Endothelial cell of umbilical vein (primary cell): ENCODE results near the gene KLHL5. TPM values are rescaled to one million over a fixed set of nuclear protein-coding genes. Genes with fewer than 3 reads are reported as not detected.

Source experiments
- BruUV-seq: library from RNA; stranded (reverse); fragments of 400-500 nt; replicated peaks from 2 replicates; lab custom pipeline; 2021; lab: Mats Ljungman, UMichigan
- CTCF ChIA-PET: fragments of 300-600, 350-600 bp; sonication (Branson Sonifier 250); formaldehyde crosslinking; loops from one replicate; lab custom pipeline; 2021; ENCODE audit warnings: antibody characterized with exemption, inconsistent platforms; lab: Charles Lee
- POLR2A ChIA-PET: fragments of 300-600, 350-600 bp; sonication (Branson Sonifier 250); formaldehyde crosslinking; loops from one replicate; lab custom pipeline; 2021; ENCODE audit warnings: antibody characterized with exemption, inconsistent platforms; lab: Charles Lee
- DNase-seq: peaks from one replicate; pipeline ENCODE4 v3.0.0-alpha.2; 2011; ENCODE audit warnings: low read depth, low spot score
- FAIRE-seq: peaks from 2 replicates; lab custom pipeline; 2011; peaks lifted over from hg19 to GRCh38; lab: Jason Lieb, UNC
- H2AFZ ChIP-seq: 2 replicates; pipeline ENCODE4 v1.6.0; 2012; ENCODE audit warnings: low read depth, low read length, control low read depth, inconsistent platforms
- H3K27ac ChIP-seq: 2 replicates; pipeline ENCODE4 v1.5.1; 2011; ENCODE audit warnings: low read depth, mild to moderate bottlenecking, control low read depth, low read length, moderate library complexity; ENCODE audit not compliant: insufficient read depth
- H3K27me3 ChIP-seq, 2 experiments: 2 replicates each; pipeline versions ENCODE4 v1.6.0 to v1.6.1; 2011; ENCODE audit warnings: low read length in 2 of 2, mixed read lengths in 1 of 2; ENCODE audit not compliant: control insufficient read depth in 2 of 2, insufficient read depth in 2 of 2
- H3K36me3 ChIP-seq, 2 experiments: 2 replicates in 1 of 2; 3 replicates in 1 of 2; pipeline ENCODE4 v1.5.1; 2011; ENCODE audit warnings: low read length in 2 of 2, mild to moderate bottlenecking in 1 of 2, moderate library complexity in 1 of 2; ENCODE audit not compliant: control insufficient read depth in 2 of 2, insufficient read depth in 2 of 2; ENCODE audit errors: extremely low read depth in 1 of 2
- H3K4me1 ChIP-seq: 3 replicates; pipeline ENCODE4 v1.5.1; 2011; ENCODE audit warnings: mild to moderate bottlenecking, low read length; ENCODE audit not compliant: control insufficient read depth, insufficient read depth; ENCODE audit errors: extremely low read depth
- H3K4me2 ChIP-seq: 2 replicates; pipeline ENCODE4 v1.6.1; 2011; ENCODE audit warnings: low read length, control low read depth, mixed read lengths; ENCODE audit not compliant: insufficient read depth
- H3K4me3 ChIP-seq, 3 experiments: fragments of 200-600 bp in 1 of 3; sonication (generic), shearing (Covaris generic) in 1 of 3; replicated peaks in 1 of 3; 2 replicates each; pipeline ENCODE4 v1.5.1; 2011 to 2016; ENCODE audit warnings: control low read depth in 3 of 3, low read length in 3 of 3, mild to moderate bottlenecking in 2 of 3, inconsistent platforms in 1 of 3, low read depth in 1 of 3, moderate library complexity in 1 of 3; ENCODE audit not compliant: insufficient read depth in 1 of 3
- H3K79me2 ChIP-seq: 2 replicates; pipeline ENCODE4 v1.6.0; 2012; ENCODE audit warnings: low read length, inconsistent platforms; ENCODE audit not compliant: control insufficient read depth, insufficient read depth
- H3K9ac ChIP-seq: replicated peaks from 2 replicates; pipeline ENCODE3; 2011; ENCODE audit warnings: low read length, control low read depth; ENCODE audit not compliant: insufficient read depth; ENCODE audit errors: extremely low read depth
- H3K9me1 ChIP-seq: replicated peaks from 3 replicates; pipeline ENCODE4 v1.6.0; 2011; ENCODE audit warnings: mild to moderate bottlenecking, low read length; ENCODE audit not compliant: control insufficient read depth, insufficient read depth; ENCODE audit errors: extremely low read depth
- H3K9me3 ChIP-seq: replicated peaks from 2 replicates; pipeline ENCODE4 v1.5.1; 2012; ENCODE audit warnings: low read length, inconsistent platforms; ENCODE audit not compliant: control insufficient read depth, insufficient read depth
- H4K20me1 ChIP-seq: replicated peaks from 2 replicates; pipeline ENCODE3; 2011; ENCODE audit warnings: mild to moderate bottlenecking, low read length; ENCODE audit not compliant: control insufficient read depth, insufficient read depth; ENCODE audit errors: extremely low read depth
- CTCF ChIP-seq, 2 donors: IDR thresholded peaks; 1 replicate in 1 of 2; 2 replicates in 1 of 2; pipeline ENCODE4 v1.5.1; 2011; ENCODE audit warnings: low read length in 2 of 2, mild to moderate bottlenecking in 2 of 2, moderate library complexity in 2 of 2, control low read depth in 1 of 2, inconsistent platforms in 1 of 2, low read depth in 1 of 2; ENCODE audit not compliant: insufficient read depth in 1 of 2; ENCODE audit errors: extremely low read depth in 1 of 2
- EZH2 ChIP-seq: IDR thresholded peaks from 2 replicates; pipeline ENCODE4 v1.6.1; 2012; ENCODE audit warnings: borderline replicate concordance, low read depth, mild to moderate bottlenecking, moderate library complexity, low read length, inconsistent platforms; ENCODE audit not compliant: severe bottlenecking
- FOS ChIP-seq: IDR thresholded peaks from 2 replicates; pipeline ENCODE4 v1.6.1; 2011; ENCODE audit warnings: mild to moderate bottlenecking, low read length, moderate library complexity, borderline replicate concordance; ENCODE audit not compliant: insufficient read depth
- GATA2 ChIP-seq: IDR thresholded peaks from 2 replicates; pipeline ENCODE4 v1.7.0; 2011; ENCODE audit warnings: low read depth, mild to moderate bottlenecking, moderate library complexity, mixed read lengths, low read length; ENCODE audit not compliant: insufficient read length, insufficient read depth
- JUN ChIP-seq: IDR thresholded peaks from 2 replicates; pipeline ENCODE4 v1.6.1; 2011; ENCODE audit warnings: borderline replicate concordance, low read depth; ENCODE audit not compliant: insufficient read length, insufficient read depth
- MAX ChIP-seq: IDR thresholded peaks from 2 replicates; pipeline ENCODE4 v1.6.1; 2011; ENCODE audit not compliant: insufficient read depth, insufficient read length
- MYC ChIP-seq: IDR thresholded peaks from one replicate; pipeline ENCODE4 v1.6.1; 2011; ENCODE audit warnings: mild to moderate bottlenecking, low read depth, low read length
- POLR2A ChIP-seq: IDR thresholded peaks from 2 replicates; pipeline ENCODE4 v1.6.1; 2012; ENCODE audit warnings: low read depth, mild to moderate bottlenecking, control low read depth, low read length
- POLR2AphosphoS5 ChIP-seq: IDR thresholded peaks from 2 replicates; pipeline ENCODE4 v1.6.1; 2012; ENCODE audit warnings: low read depth, mild to moderate bottlenecking, control low read depth, low read length, moderate library complexity; ENCODE audit not compliant: insufficient read depth
- dilution Hi-C: fragments of 300-500 bp; cut with MboI; formaldehyde crosslinking; loops from one replicate; pipeline ENCODE4 v1.15.0; 2019; ENCODE audit warnings: low sequenced_read_pairs; ENCODE audit not compliant: extremely low pct_ligation_motif_present
- intact Hi-C: fragments of 100-400 bp; cut with micrococcal nuclease; formaldehyde crosslinking; loops from one replicate; pipeline ENCODE4 v1.10.0; 2022
- polyA plus RNA-seq, 4 experiments: library from polyadenylated mRNA; depleted of rRNA in 3 of 4; stranded (reverse) in 3 of 4; unstranded in 1 of 4; fragments of >200 nt; gene quantifications; 2 replicates each; pipeline versions ENCODE4 v1.2.1 to v1.2.3, GENCODE V29; 2011 to 2012; ENCODE audit warnings: missing spikeins in 1 of 4
- total RNA-seq: library from RNA; stranded (reverse); gene quantifications from 2 replicates; pipeline ENCODE4 v1.2.3, GENCODE V29; 2021

Gene KLHL5
- total and polyA plus RNA-seq, 2 donors (not counting 3 experiments of a cell fraction or from before 2014, with no cell fraction given) = 32.2 to 54.6 TPM

GRCh38 chr4:39103291-39103690 is 41.3 kb downstream of the KLHL5 start:
- TF ChIP-seq POLR2AphosphoS5 = no peak
- TF ChIP-seq JUN = no peak
- TF ChIP-seq GATA2 = no peak
- Histone ChIP-seq H3K4me3 (no peak overlapping the region), H3K4me1 (no peaks in the 10 kb centered on the region), H3K4me2 (no peak overlapping the region), H4K20me1 (no peaks in the 10 kb centered on the region), H3K9ac (no peak overlapping the region), H3K27ac (no peak overlapping the region), H3K9me1 (no peaks in the 10 kb centered on the region), H2AFZ (no peak overlapping the region), H3K27me3 (no peaks in the 10 kb centered on the region), H3K9me3 (no peaks in the 10 kb centered on the region), H3K79me2 (no peaks in the 10 kb centered on the region), H3K36me3 (peaks cover 0 to 6% of the 10 kb centered on the region in 2 experiments)
- BruUV-seq = no TSS peak
- no peak for DNase-seq
- dilution Hi-C loops = no loop called here
- no peak for FAIRE-seq
- POLR2A ChIA-PET = interaction anchor here (0.6 kb wide), 1 partner anchor 23 kb away, joined by 3 read pairs; no protein-coding TSS in a partner anchor
- intact Hi-C loops = no loop called here
- CTCF ChIA-PET = interaction anchor here (0.5 to 1.0 kb wide), 4 partner anchors 17 to 32 kb away, joined by 3 to 4 read pairs (median 3); no protein-coding TSS in a partner anchor

GRCh38 chr4:39104255-39104654 is 42.2 kb downstream of the KLHL5 start:
- no peaks in the 10 kb centered on the region for H3K9me3 ChIP-seq
- no peaks in the 10 kb centered on the region for H3K4me1 ChIP-seq
- dilution Hi-C loops = no loop called here
- H3K27ac ChIP-seq = no peak overlapping the region
- FAIRE-seq (no peak), DNase-seq (no peak)
- intact Hi-C loops = no loop called here
- BruUV-seq = no TSS peak
- H3K36me3 ChIP-seq = peaks cover 0 to 6% of the 10 kb centered on the region in 2 experiments
- ChIA-PET CTCF (interaction anchor here (1.0 kb wide), 1 partner anchor 31 kb away, joined by 3 read pairs; no protein-coding TSS in a partner anchor), POLR2A (no interaction called here)
- no peak overlapping the region for H3K9ac ChIP-seq
- no peaks in the 10 kb centered on the region for H3K79me2 ChIP-seq
- no peaks in the 10 kb centered on the region for H3K9me1 ChIP-seq
- no peaks in the 10 kb centered on the region for H4K20me1 ChIP-seq
- H3K4me2 ChIP-seq = no peak overlapping the region
- H2AFZ ChIP-seq = no peak overlapping the region
- no peak overlapping the region for H3K4me3 ChIP-seq
- TF ChIP-seq MAX (no peak), MYC (no peak), POLR2A (no peak), JUN (no peak), GATA2 (no peak), CTCF (IDR thresholded peaks at IDR 0.05; ENCODE audit: extremely low read depth in 1 of 2, insufficient read depth in 1 of 2, low read depth in 1 of 2, low read length in 2 of 2) (no peak), POLR2AphosphoS5 (no peak), FOS (no peak), EZH2 (no peak)
- no peaks in the 10 kb centered on the region for H3K27me3 ChIP-seq
